Measurements from ENCODE around the gene ATXN1. TPM values are rescaled to one million over a fixed set of nuclear protein-coding genes. Genes with fewer than 3 reads are reported as not detected.

The ATXN1 gene
- total RNA-seq, 4 donors from 2014 or later: 48.7 to 166 (median 105) TPM

DNA sequence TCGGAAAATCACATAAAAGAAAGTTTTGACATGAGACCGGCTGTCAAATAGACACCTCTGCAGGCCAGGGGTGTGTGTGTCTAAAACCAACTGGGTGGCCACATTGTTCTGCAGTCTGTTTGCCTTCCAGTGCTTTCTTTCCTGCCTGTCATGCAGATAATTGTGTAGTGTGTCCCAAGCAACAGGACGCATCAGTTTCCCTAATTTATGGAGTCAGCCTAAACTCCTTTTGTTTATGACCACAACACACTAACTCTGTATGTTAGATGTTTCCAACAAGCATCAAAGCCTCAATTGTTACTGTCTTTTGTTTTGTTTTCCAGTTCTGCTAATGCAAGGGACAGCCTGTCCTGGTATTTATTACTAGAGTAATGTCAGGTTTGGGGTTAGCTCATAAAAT is 205.7 kb downstream of the ATXN1 start:
- H3K27ac ChIP-seq: no peak overlapping the region
- no peak overlapping the region for H3K4me3 ChIP-seq
- peaks cover 0 to 7% (median 2%) of the 10 kb centered on the region in 4 donors for H3K4me1 ChIP-seq
- H3K36me3 ChIP-seq: no peaks in the 10 kb centered on the region
- H3K27me3 ChIP-seq: no peaks in the 10 kb centered on the region
- no peak for DNase-seq
- in situ Hi-C loops (cut with MboI; ENCODE audit: low pct_ligation_motif_present in 1 of 4, low pct_unique_long_range_greater_than_20kb in 1 of 4, low sequenced_read_pairs in 3 of 4): no loop called here
- TF ChIP-seq POLR2A (IDR thresholded peaks at IDR 0.05) (no peak), EP300 (IDR thresholded peaks at IDR 0.05; ENCODE audit: low read depth) (no peak)
- TF ChIP-seq, protein P1, sequence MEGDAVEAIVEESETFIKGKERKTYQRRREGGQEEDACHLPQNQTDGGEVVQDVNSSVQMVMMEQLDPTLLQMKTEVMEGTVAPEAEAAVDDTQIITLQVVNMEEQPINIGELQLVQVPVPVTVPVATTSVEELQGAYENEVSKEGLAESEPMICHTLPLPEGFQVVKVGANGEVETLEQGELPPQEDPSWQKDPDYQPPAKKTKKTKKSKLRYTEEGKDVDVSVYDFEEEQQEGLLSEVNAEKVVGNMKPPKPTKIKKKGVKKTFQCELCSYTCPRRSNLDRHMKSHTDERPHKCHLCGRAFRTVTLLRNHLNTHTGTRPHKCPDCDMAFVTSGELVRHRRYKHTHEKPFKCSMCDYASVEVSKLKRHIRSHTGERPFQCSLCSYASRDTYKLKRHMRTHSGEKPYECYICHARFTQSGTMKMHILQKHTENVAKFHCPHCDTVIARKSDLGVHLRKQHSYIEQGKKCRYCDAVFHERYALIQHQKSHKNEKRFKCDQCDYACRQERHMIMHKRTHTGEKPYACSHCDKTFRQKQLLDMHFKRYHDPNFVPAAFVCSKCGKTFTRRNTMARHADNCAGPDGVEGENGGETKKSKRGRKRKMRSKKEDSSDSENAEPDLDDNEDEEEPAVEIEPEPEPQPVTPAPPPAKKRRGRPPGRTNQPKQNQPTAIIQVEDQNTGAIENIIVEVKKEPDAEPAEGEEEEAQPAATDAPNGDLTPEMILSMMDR (IDR thresholded peaks at IDR 0.05): no peak
- H3K9me3 ChIP-seq: no peaks in the 10 kb centered on the region
- intact Hi-C loops (cut with DNase I; ENCODE audit: low total_unique reads): no loop called here
- WGBS, 2 donors (ENCODE audit: low coverage in 1 of 2): 90 to 92% methylated on average over 2 to 3 of the region's 3 CpGs

DNA sequence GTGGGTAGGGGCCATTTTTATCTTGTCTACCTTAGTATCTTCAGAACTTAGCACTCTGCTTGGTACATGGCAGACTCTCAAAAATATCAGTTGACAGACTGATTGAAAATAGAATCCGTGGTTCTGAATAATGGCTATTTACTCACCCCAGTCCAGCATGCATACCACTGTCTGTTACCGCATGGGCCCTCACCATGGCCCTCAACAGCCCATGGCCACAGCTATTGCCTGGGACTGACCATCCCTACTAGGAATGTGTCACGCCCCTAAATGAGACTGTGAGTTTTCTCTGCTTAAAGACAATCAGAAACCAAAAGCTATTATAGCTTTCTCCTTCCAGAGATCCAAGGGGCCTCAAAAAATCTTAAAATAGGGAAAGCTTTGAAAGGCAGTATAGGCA is 207.7 kb downstream of the ATXN1 start:
- Histone ChIP-seq H3K4me3 (no peak overlapping the region), H3K4me1 (peaks cover 0 to 2% (median 0%) of the 10 kb centered on the region in 4 donors), H3K36me3 (no peaks in the 10 kb centered on the region), H3K27me3 (no peaks in the 10 kb centered on the region), H3K9me3 (no peaks in the 10 kb centered on the region), H3K27ac (no peak overlapping the region)
- in situ Hi-C loops (cut with MboI; ENCODE audit: low pct_ligation_motif_present in 1 of 4, low pct_unique_long_range_greater_than_20kb in 1 of 4, low sequenced_read_pairs in 3 of 4): no loop called here
- TF ChIP-seq EP300 (IDR thresholded peaks at IDR 0.05; ENCODE audit: low read depth): no peak
- TF ChIP-seq, protein P1 (IDR thresholded peaks at IDR 0.05): no peak
- no peak for TF ChIP-seq POLR2A (IDR thresholded peaks at IDR 0.05)
- no peak for TF ChIP-seq POLR2AphosphoS5 (IDR thresholded peaks at IDR 0.05)
- 89 to 100% methylated on average over 3 of the region's 3 CpGs for WGBS, 2 donors (ENCODE audit: low coverage in 1 of 2)
- intact Hi-C loops (cut with DNase I; ENCODE audit: low total_unique reads): no loop called here
- no peak for DNase-seq

DNA sequence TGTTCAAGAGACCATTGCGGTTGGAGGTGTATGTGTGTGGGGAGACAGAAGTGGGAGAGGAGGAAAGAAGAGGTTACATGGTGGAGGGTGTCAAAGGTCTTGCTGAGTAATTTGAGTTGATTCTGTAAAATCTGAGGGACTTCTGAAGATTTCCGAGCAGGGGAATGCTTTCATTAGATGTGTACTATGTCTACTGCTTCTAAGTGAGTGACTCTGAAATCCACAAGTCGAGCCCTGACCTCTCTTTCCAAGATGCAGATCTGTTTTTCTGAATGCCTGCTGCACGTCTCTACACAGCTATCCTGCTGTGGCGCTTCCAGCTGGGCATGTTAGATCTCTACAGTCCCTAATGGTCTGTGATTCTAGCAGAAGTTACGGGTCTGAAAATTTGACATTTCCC is 209.8 kb downstream of the ATXN1 start:
- Histone ChIP-seq H3K9me3 (no peaks in the 10 kb centered on the region), H3K36me3 (no peaks in the 10 kb centered on the region), H3K4me3 (no peak overlapping the region), H3K4me1 (no peaks in the 10 kb centered on the region), H3K27ac (no peak overlapping the region), H3K27me3 (no peaks in the 10 kb centered on the region)
- TF ChIP-seq, protein P1 (IDR thresholded peaks at IDR 0.05): no peak
- TF ChIP-seq POLR2AphosphoS5 (IDR thresholded peaks at IDR 0.05) (no peak), POLR2A (IDR thresholded peaks at IDR 0.05) (no peak), EP300 (IDR thresholded peaks at IDR 0.05; ENCODE audit: low read depth) (no peak)
- in situ Hi-C loops (cut with MboI; ENCODE audit: low pct_ligation_motif_present in 1 of 4, low pct_unique_long_range_greater_than_20kb in 1 of 4, low sequenced_read_pairs in 3 of 4) (no loop called here), intact Hi-C loops (cut with DNase I; ENCODE audit: low total_unique reads) (no loop called here)
- no peak for DNase-seq
- WGBS, 2 donors (ENCODE audit: low coverage in 1 of 2): 92 to 100% methylated on average over 4 to 6 of the region's 6 CpGs

DNA sequence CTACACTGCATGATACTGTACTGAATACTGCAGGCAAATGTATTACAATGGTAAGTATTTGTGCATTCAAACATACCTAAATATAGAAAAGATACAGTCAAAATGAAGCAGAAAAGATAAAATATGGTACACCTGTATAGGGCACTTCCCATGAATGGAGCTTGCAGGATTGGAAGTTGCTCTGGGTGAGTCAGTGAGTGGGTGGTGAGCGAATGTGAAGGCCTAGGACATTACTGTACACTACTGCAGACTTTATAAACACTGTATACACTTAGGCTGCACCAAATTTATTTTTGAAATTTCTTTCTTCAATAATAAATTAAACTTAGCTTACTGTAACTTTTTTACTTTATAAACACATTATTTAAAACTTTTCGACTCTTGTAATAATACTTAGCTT is 213.1 kb downstream of the ATXN1 start:
- no peak for DNase-seq
- TF ChIP-seq POLR2AphosphoS5 (IDR thresholded peaks at IDR 0.05) (no peak), POLR2A (IDR thresholded peaks at IDR 0.05) (no peak), EP300 (IDR thresholded peaks at IDR 0.05; ENCODE audit: low read depth) (no peak)
- TF ChIP-seq, protein P1 (IDR thresholded peaks at IDR 0.05): no peak
- Histone ChIP-seq H3K4me3 (no peak overlapping the region), H3K36me3 (no peaks in the 10 kb centered on the region), H3K9me3 (no peaks in the 10 kb centered on the region), H3K27me3 (no peaks in the 10 kb centered on the region), H3K27ac (no peak overlapping the region), H3K4me1 (no peaks in the 10 kb centered on the region)
- WGBS, 2 donors (ENCODE audit: low coverage in 1 of 2): 72 to 93% methylated on average over 2 of the region's 2 CpGs
- intact Hi-C loops (cut with DNase I; ENCODE audit: low total_unique reads) (no loop called here), in situ Hi-C loops (cut with MboI; ENCODE audit: low pct_ligation_motif_present in 1 of 4, low pct_unique_long_range_greater_than_20kb in 1 of 4, low sequenced_read_pairs in 3 of 4) (no loop called here)

Measured in transverse colon (tissue), 4 donors.